PFSK-1 (cell line): ENCODE data around the gene GSTO2.

Source experiments
- FOXP2 ChIP-seq: optimal IDR thresholded peaks from 2 replicates; pipeline ENCODE3; 2011; ENCODE audit warnings: borderline replicate concordance, control low read depth, inconsistent platforms; ENCODE audit not compliant: insufficient read depth; ENCODE audit errors: extremely low read length, extremely low read depth
- SIN3A ChIP-seq: IDR thresholded peaks from 2 replicates; pipeline ENCODE4 v1.6.1; 2012; ENCODE audit warnings: mild to moderate bottlenecking, low read length, moderate library complexity, borderline replicate concordance; ENCODE audit not compliant: insufficient read depth
- TAF1 ChIP-seq: IDR thresholded peaks from 2 replicates; pipeline ENCODE4 v1.6.1; 2012; ENCODE audit warnings: low read length, control low read depth, borderline replicate concordance; ENCODE audit not compliant: insufficient read depth

DNA sequence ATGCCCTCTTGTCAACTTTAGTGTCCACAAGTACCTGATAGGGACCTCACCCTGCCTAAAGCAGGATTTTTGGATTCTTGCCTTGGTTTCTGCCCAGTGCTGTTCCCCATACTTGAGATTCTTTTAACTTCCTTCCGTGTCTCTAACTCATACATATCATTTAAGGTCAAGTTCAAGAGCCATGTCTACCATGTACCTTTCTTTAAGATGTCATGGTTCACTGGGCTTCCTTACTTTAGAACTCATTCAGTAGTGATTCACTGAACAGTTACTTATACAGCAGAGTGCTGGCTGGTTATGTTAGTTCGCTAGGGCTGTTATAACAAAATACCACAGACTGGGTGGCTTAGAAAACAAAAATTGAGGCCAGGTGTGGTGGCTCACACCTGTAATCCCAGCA is 79.6 kb downstream of the GSTO2 start:
- TF ChIP-seq SIN3A, result no peak
- TF ChIP-seq TAF1, result no peak
- no peak for TF ChIP-seq FOXP2
